HepG2 (cell line): ENCODE results near the gene C1RL. TPM values are rescaled to one million over a fixed set of nuclear protein-coding genes. Genes with fewer than 3 reads are reported as not detected.

Experiments
- ATAC-seq: fragments of 200-7000 bp; cut with Tn5 transposase; 3 replicates; pipeline ENCODE4 v1.9.1; 2020; ENCODE audit warnings: mild to moderate bottlenecking, moderate library complexity
- BruUV-seq: library from RNA; stranded (reverse); fragments of 400-500 nt; replicated peaks from 2 replicates; lab custom pipeline; 2021; lab: Mats Ljungman, UMichigan
- CTCF ChIA-PET: fragments of 300-600 bp; formaldehyde crosslinking; extraction: SDS; loops from one replicate; lab custom pipeline; 2021; ENCODE audit warnings: low total read pairs, inconsistent platforms, low intra/inter-chr PET ratio; lab: Yijun Ruan, JAX
- POLR2A ChIA-PET: fragments of 350-600 bp; sonication (Branson Sonifier 250); formaldehyde crosslinking; loops from one replicate; lab custom pipeline; 2020; ENCODE audit warnings: antibody characterized with exemption, inconsistent platforms; lab: Yijun Ruan, JAX
- DNase-seq: peaks from one replicate; pipeline ENCODE4 v3.0.0-alpha.2; 2015; ENCODE audit warnings: low spot score
- FAIRE-seq: peaks from 3 replicates; lab custom pipeline; 2011; peaks lifted over from hg19 to GRCh38; lab: Jason Lieb, UNC
- H2AFZ ChIP-seq: one replicate; pipeline ENCODE4 v1.6.1; 2011; ENCODE audit warnings: low read length, inconsistent platforms
- H3K27ac ChIP-seq: fragments of 300-600 bp; 3 replicates; pipeline ENCODE4 v1.8.0; 2011; ENCODE audit warnings: mixed run types, mild to moderate bottlenecking, mixed read lengths, low read length, inconsistent platforms; ENCODE audit not compliant: insufficient read depth; ENCODE audit errors: extremely low read length
- H3K27me3 ChIP-seq, 2 experiments: fragments of 200-600 bp in 1 of 2; 2 replicates in 1 of 2; 3 replicates in 1 of 2; pipeline versions ENCODE4 v1.6.0 to v1.8.0; 2011; ENCODE audit warnings: low read length in 2 of 2, mild to moderate bottlenecking in 2 of 2, moderate library complexity in 2 of 2, inconsistent platforms in 1 of 2; ENCODE audit not compliant: insufficient read depth in 2 of 2, control insufficient read depth in 1 of 2
- H3K36me3 ChIP-seq, 2 experiments: fragments of 200-600 bp in 1 of 2; replicated peaks in 1 of 2; 2 replicates in 1 of 2; 3 replicates in 1 of 2; pipeline versions ENCODE4 v1.5.1 to v1.8.0; 2011; ENCODE audit warnings: low read length in 2 of 2, inconsistent platforms in 1 of 2; ENCODE audit not compliant: insufficient read depth in 2 of 2, control insufficient read depth in 1 of 2
- H3K4me1 ChIP-seq: 2 replicates; pipeline ENCODE4 v1.5.1; 2012; ENCODE audit warnings: low read length, inconsistent platforms; ENCODE audit not compliant: insufficient read depth
- H3K4me2 ChIP-seq: 2 replicates; pipeline ENCODE4 v1.6.0; 2011; ENCODE audit warnings: low read depth, low read length, inconsistent platforms
- H3K4me3 ChIP-seq, 3 experiments: fragments of 200-600 bp in 1 of 3; sonication (generic), shearing (Covaris generic) in 1 of 3; replicated peaks in 1 of 3; 2 replicates each; pipeline ENCODE4 v1.5.1; 2011 to 2016; ENCODE audit warnings: low read length in 3 of 3, inconsistent platforms in 2 of 3, low read depth in 2 of 3, mild to moderate bottlenecking in 2 of 3, control low read depth in 1 of 3, mixed read lengths in 1 of 3; ENCODE audit not compliant: insufficient read depth in 1 of 3
- H3K79me2 ChIP-seq: one replicate; pipeline ENCODE4 v1.6.1; 2011; ENCODE audit warnings: low read length, inconsistent platforms; ENCODE audit not compliant: insufficient read depth
- H3K9ac ChIP-seq: 2 replicates; pipeline ENCODE4 v1.6.0; 2011; ENCODE audit warnings: mild to moderate bottlenecking, low read depth, low read length, inconsistent platforms; ENCODE audit not compliant: insufficient read depth
- H3K9me3 ChIP-seq: 2 replicates; pipeline ENCODE4 v1.5.1; 2012; ENCODE audit warnings: mild to moderate bottlenecking, low read length
- H4K20me1 ChIP-seq: 2 replicates; pipeline ENCODE4 v1.6.0; 2011; ENCODE audit warnings: inconsistent platforms, mild to moderate bottlenecking, low read length, moderate library complexity; ENCODE audit not compliant: insufficient read depth
- EEA1 ChIP-seq: sonication (generic); formaldehyde crosslinking; IDR thresholded peaks from 2 replicates; pipeline ENCODE4 v1.5.1; 2020; ENCODE audit warnings: mild to moderate bottlenecking, missing genetic modification reagents, borderline replicate concordance
- ETV5 ChIP-seq: IDR thresholded peaks from 2 replicates; pipeline ENCODE4 v1.6.1; 2018; ENCODE audit warnings: missing biosample characterization, missing genetic modification reagents, inconsistent platforms, borderline replicate concordance
- KDM4B ChIP-seq: sonication (generic); formaldehyde crosslinking; IDR thresholded peaks from 2 replicates; pipeline ENCODE4 v1.4.0; 2020; ENCODE audit warnings: missing genetic modification reagents
- MEIS2 ChIP-seq: sonication (generic); formaldehyde crosslinking; IDR thresholded peaks from 2 replicates; pipeline ENCODE4 v1.9.0; 2021; ENCODE audit warnings: mild to moderate bottlenecking, missing genetic modification reagents
- PAF1 ChIP-seq: IDR thresholded peaks from 2 replicates; pipeline ENCODE4 v1.6.1; 2016; ENCODE audit warnings: missing genetic modification reagents, missing compliant biosample characterization
- RBM39 ChIP-seq: fragments of 200-400 bp; formaldehyde crosslinking; IDR thresholded peaks from one replicate; pipeline ENCODE4 v1.6.1; 2018; ENCODE audit warnings: antibody characterized with exemption, mild to moderate bottlenecking, low read depth, low read length; ENCODE audit not compliant: poor library complexity, severe bottlenecking
- TGIF2 ChIP-seq: IDR thresholded peaks from 2 replicates; pipeline ENCODE4 v1.6.1; 2016; ENCODE audit warnings: control low read depth, missing compliant biosample characterization
- ZNF468 ChIP-seq: sonication (generic); formaldehyde crosslinking; IDR thresholded peaks from 2 replicates; pipeline ENCODE4 v1.8.0; 2022; ENCODE audit warnings: mild to moderate bottlenecking, moderate library complexity, missing genetic modification reagents
- ZNF543 ChIP-seq: sonication (generic); formaldehyde crosslinking; IDR thresholded peaks from 2 replicates; pipeline ENCODE4 v1.4.0; 2020; ENCODE audit warnings: mild to moderate bottlenecking, missing genetic modification reagents
- ZNF615 ChIP-seq: sonication (generic); formaldehyde crosslinking; IDR thresholded peaks from 2 replicates; pipeline ENCODE4 v1.5.0; 2020; ENCODE audit warnings: mild to moderate bottlenecking, missing genetic modification reagents, borderline replicate concordance
- ZNF703 ChIP-seq: sonication (generic); formaldehyde crosslinking; IDR thresholded peaks from 2 replicates; pipeline ENCODE4 v1.5.1; 2020; ENCODE audit warnings: missing genetic modification reagents, mild to moderate bottlenecking, moderate library complexity, borderline replicate concordance
- ZNF772 ChIP-seq: sonication (generic); formaldehyde crosslinking; IDR thresholded peaks from 2 replicates; pipeline ENCODE4 v1.5.0; 2020; ENCODE audit warnings: mild to moderate bottlenecking, missing genetic modification reagents
- ZNF841 ChIP-seq: sonication (generic); formaldehyde crosslinking; IDR thresholded peaks from 2 replicates; pipeline ENCODE4 v1.8.1; 2023; ENCODE audit warnings: missing genetic modification reagents, borderline replicate concordance
- WGBS: methylation state at CpG from one replicate; pipeline ENCODE4 v1.1.6; 2017; ENCODE audit warnings: low lambda C conversion rate; 5-methylcytosine and 5-hydroxymethylcytosine counted together
- in situ Hi-C: cut with HindIII; loops from 2 replicates; pipeline ENCODE4 v1.10.0; 2017; ENCODE audit warnings: low pct_unique_long_range_greater_than_20kb; ENCODE audit not compliant: extremely low pct_ligation_motif_present
- intact Hi-C: fragments of 100-400 bp; cut with micrococcal nuclease; formaldehyde crosslinking; loops from one replicate; pipeline ENCODE4 v1.10.0; 2022; ENCODE audit not compliant: unreplicated experiment
- polyA plus RNA-seq, 8 experiments: library from polyadenylated mRNA; depleted of rRNA in 3 of 8; stranded (reverse) in 7 of 8; unstranded in 1 of 8; fragments of >200 nt; fragmentation: Illumina TruSeq in 4 of 8; extraction: Trizol in 4 of 8; gene quantifications; 2 replicates each; pipeline versions ENCODE4 v1.2.1 to v1.2.3, GENCODE V29; 2011 to 2016; ENCODE audit warnings: low read depth in 4 of 8, missing spikeins in 1 of 8, mixed read lengths in 1 of 8; ENCODE audit not compliant: insufficient read depth in 1 of 8
- total RNA-seq, 5 experiments: library from RNA; depleted of rRNA; stranded (reverse); fragments of >200 nt; fragmentation: Illumina TruSeq; extraction: Trizol; gene quantifications; 2 replicates each; pipeline ENCODE4 v1.2.3, GENCODE V29; 2016; ENCODE audit warnings: low read depth in 1 of 5
- TF ChIP-seq, protein P1 (sequence below): sonication (generic); formaldehyde crosslinking; IDR thresholded peaks from 2 replicates; pipeline ENCODE4 v1.5.0; 2020; ENCODE audit warnings: mild to moderate bottlenecking, missing genetic modification reagents
- TF ChIP-seq, protein P2 (sequence below): sonication (generic); formaldehyde crosslinking; IDR thresholded peaks from 2 replicates; pipeline ENCODE4 v1.9.0; 2022; ENCODE audit warnings: missing genetic modification reagents, mild to moderate bottlenecking, borderline replicate concordance
- TF ChIP-seq, protein P3 (sequence below): sonication (generic); formaldehyde crosslinking; IDR thresholded peaks from 2 replicates; pipeline ENCODE4 v1.4.0; 2020; ENCODE audit warnings: missing genetic modification reagents
- TF ChIP-seq, protein P4 (sequence below): sonication (generic); formaldehyde crosslinking; IDR thresholded peaks from 2 replicates; pipeline ENCODE4 v1.5.0; 2020; ENCODE audit warnings: missing genetic modification reagents

The C1RL gene
- total and polyA plus RNA-seq, 2 of the 13 experiments (the other 11 are each of a cell fraction or from before 2014, with no cell fraction given): 28.9 to 53.1 TPM

DNA sequence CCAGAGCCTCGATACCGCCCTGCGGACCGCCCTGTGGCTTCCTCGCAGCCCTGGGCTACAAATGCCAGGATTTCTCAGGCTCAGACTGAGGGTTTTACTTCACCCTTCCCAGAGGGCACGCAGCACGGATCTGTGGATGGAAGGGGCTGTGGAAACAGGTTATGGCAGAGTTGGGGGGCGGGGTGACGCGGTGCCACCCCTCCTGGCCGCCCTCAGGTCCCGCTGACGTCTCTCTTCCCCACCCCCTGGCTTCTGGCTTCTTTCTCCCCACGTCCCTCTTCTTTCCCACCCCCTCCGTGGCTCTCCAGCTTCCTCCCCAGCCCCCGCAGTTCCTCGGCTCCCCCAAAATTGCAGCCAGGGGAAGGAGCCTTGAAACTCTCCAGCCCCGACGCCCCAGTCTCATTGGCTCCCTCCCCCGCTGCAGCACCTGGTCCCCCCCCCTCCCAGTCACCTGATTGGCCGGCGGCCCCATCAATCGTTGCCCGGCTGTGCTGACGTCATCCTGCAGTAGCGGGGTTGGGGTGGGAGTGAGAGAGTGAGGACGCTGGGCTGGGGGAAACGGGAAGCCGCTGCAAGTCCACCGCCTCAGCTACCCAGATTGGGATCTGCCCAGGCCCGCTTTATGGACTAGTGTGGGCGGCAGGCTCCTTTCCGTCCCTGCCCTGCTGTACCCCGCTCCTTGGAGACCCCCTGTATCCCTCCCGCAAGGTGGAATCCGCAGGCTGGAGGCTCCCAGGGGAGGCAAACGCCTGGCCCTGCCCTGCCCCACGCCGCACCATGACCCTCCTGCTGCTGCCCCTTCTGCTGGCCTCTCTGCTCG is 21.1 kb upstream of the C1RL start, which contains the start of gene CLSTN3:
CLSTN3 (plus strand) TSS at position 500 of the 820 bp plus-strand sequence; CDS start at position 778, 278 bp downstream.
- Histone ChIP-seq H4K20me1 (peaks cover 12% of the 10 kb centered on the region), H3K4me2 (peak within 1 kb of the TSS; percentile 96), H3K27ac (peak within 1 kb of the TSS; percentile 92), H3K9ac (peak within 1 kb of the TSS; percentile 75), H3K79me2 (peaks cover 27% of the 10 kb centered on the region), H3K27me3 (no peaks in the 10 kb centered on the region; a peak in 1 of 5 replicates), H2AFZ (no peak within 1 kb of the TSS), H3K4me3 (peak within 1 kb of the TSS; percentile 76 to 92 (median 88)), H3K9me3 (no peaks in the 10 kb centered on the region), H3K36me3 (peaks cover 5 to 21% of the 10 kb centered on the region in 2 experiments; a peak in 3 of 5 replicates), H3K4me1 (peaks cover 61% of the 10 kb centered on the region)
- DNase-seq (peak; percentile 69), ATAC-seq (peak; percentile 69), FAIRE-seq (no peak)
- intact Hi-C loops: loop anchor here (1.0 kb wide), 1 partner anchor 70 kb away; the partner anchor contains the start of gene C1S
- no TSS peak for BruUV-seq
- CTCF ChIA-PET: no interaction called here
- 2% methylated on average over 23 of the region's 40 CpGs for WGBS
- POLR2A ChIA-PET: interaction anchor here (0.8 to 3.5 kb wide), 8 partner anchors 10 to 187 kb away, joined by 3 to 25 read pairs (median 5); partner anchors contain the start of genes C12orf57, C1RL and RNU7-1
- in situ Hi-C loops: loop anchor here (5.0 kb wide), 1 partner anchor 57 kb away; the partner anchor contains the start of gene PEX5
- TF ChIP-seq, protein P1, sequence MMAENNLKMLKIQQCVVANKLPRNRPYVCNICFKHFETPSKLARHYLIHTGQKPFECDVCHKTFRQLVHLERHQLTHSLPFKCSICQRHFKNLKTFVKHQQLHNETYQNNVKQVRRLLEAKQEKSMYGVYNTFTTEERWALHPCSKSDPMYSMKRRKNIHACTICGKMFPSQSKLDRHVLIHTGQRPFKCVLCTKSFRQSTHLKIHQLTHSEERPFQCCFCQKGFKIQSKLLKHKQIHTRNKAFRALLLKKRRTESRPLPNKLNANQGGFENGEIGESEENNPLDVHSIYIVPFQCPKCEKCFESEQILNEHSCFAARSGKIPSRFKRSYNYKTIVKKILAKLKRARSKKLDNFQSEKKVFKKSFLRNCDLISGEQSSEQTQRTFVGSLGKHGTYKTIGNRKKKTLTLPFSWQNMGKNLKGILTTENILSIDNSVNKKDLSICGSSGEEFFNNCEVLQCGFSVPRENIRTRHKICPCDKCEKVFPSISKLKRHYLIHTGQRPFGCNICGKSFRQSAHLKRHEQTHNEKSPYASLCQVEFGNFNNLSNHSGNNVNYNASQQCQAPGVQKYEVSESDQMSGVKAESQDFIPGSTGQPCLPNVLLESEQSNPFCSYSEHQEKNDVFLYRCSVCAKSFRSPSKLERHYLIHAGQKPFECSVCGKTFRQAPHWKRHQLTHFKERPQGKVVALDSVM (CRISPR knock-in tag): no peak
- no peak for TF ChIP-seq KDM4B (CRISPR knock-in tag)
- TF ChIP-seq, protein P2, sequence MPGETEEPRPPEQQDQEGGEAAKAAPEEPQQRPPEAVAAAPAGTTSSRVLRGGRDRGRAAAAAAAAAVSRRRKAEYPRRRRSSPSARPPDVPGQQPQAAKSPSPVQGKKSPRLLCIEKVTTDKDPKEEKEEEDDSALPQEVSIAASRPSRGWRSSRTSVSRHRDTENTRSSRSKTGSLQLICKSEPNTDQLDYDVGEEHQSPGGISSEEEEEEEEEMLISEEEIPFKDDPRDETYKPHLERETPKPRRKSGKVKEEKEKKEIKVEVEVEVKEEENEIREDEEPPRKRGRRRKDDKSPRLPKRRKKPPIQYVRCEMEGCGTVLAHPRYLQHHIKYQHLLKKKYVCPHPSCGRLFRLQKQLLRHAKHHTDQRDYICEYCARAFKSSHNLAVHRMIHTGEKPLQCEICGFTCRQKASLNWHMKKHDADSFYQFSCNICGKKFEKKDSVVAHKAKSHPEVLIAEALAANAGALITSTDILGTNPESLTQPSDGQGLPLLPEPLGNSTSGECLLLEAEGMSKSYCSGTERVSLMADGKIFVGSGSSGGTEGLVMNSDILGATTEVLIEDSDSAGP (CRISPR knock-in tag): no peak; the same call in 1 of the 2 replicates
- TF ChIP-seq ZNF468 (CRISPR knock-in tag): no peak
- TF ChIP-seq TGIF2 (CRISPR knock-in tag): peak; percentile 29; the same call in 1 of the 2 replicates
- no peak for TF ChIP-seq ZNF615
- TF ChIP-seq, protein P3, sequence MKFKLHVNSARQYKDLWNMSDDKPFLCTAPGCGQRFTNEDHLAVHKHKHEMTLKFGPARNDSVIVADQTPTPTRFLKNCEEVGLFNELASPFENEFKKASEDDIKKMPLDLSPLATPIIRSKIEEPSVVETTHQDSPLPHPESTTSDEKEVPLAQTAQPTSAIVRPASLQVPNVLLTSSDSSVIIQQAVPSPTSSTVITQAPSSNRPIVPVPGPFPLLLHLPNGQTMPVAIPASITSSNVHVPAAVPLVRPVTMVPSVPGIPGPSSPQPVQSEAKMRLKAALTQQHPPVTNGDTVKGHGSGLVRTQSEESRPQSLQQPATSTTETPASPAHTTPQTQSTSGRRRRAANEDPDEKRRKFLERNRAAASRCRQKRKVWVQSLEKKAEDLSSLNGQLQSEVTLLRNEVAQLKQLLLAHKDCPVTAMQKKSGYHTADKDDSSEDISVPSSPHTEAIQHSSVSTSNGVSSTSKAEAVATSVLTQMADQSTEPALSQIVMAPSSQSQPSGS (CRISPR knock-in tag): peak; percentile 71; the same call in 1 of the 2 replicates
- TF ChIP-seq EEA1: peak; percentile 32; the same call in 1 of the 2 replicates
- no peak for TF ChIP-seq ETV5 (CRISPR knock-in tag)
- TF ChIP-seq RBM39: peak; percentile 30
- TF ChIP-seq, protein P4, sequence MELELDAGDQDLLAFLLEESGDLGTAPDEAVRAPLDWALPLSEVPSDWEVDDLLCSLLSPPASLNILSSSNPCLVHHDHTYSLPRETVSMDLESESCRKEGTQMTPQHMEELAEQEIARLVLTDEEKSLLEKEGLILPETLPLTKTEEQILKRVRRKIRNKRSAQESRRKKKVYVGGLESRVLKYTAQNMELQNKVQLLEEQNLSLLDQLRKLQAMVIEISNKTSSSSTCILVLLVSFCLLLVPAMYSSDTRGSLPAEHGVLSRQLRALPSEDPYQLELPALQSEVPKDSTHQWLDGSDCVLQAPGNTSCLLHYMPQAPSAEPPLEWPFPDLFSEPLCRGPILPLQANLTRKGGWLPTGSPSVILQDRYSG (CRISPR knock-in tag): no peak
- peak; percentile 14; the same call in 1 of the 2 replicates for TF ChIP-seq MEIS2 (CRISPR knock-in tag)
- no peak for TF ChIP-seq ZNF703 (CRISPR knock-in tag)
- no peak for TF ChIP-seq ZNF543 (CRISPR knock-in tag)
- no peak for TF ChIP-seq PAF1
- no peak for TF ChIP-seq ZNF841 (CRISPR knock-in tag)
- TF ChIP-seq ZNF772 (CRISPR knock-in tag): peak; percentile 61; the same call in 1 of the 2 replicates
